Cardiac muscle cell (in vitro differentiated cells and primary cell): ENCODE data around the gene TM9SF4. TPM values are rescaled to one million over a fixed set of nuclear protein-coding genes. Genes with fewer than 3 reads are reported as not detected.
"Not testable (repeated sequence)": the region's sequence is repeated elsewhere in the genome, so short reads cannot be mapped to it uniquely, and the experiment has no call there.

Source experiments
- DNase-seq, 2 donors: peaks; one replicate each; pipeline versions ENCODE4 v3.0.0 to v3.0.0-alpha.2; 2010 to 2017; ENCODE audit warnings: low read depth in 1 of 2, low spot score in 1 of 2
- H3K27ac ChIP-seq: fragments of 200-600 bp; sonication (generic); 2 replicates; pipeline ENCODE4 v1.5.1; 2016
- H3K27me3 ChIP-seq: fragments of 200-600 bp; sonication (generic); 2 replicates; pipeline ENCODE4 v1.6.0; 2016; ENCODE audit warnings: control low read depth
- H3K36me3 ChIP-seq: fragments of 200-600 bp; sonication (generic); 2 replicates; pipeline ENCODE4 v1.5.1; 2016; ENCODE audit warnings: control low read depth
- H3K4me1 ChIP-seq: fragments of 200-600 bp; sonication (generic); 2 replicates; pipeline ENCODE4 v1.8.1; 2017; ENCODE audit warnings: low read depth, mild to moderate bottlenecking, mixed run types
- H3K4me3 ChIP-seq: fragments of 200-600 bp; sonication (generic); 2 replicates; pipeline ENCODE4 v1.5.1; 2016; ENCODE audit warnings: mild to moderate bottlenecking
- H3K9me3 ChIP-seq: fragments of 200-600 bp; sonication (generic); 2 replicates; pipeline ENCODE4 v1.5.1; 2017; ENCODE audit warnings: low read depth, mild to moderate bottlenecking, control low read depth
- CTCF ChIP-seq: IDR thresholded peaks from 2 replicates; pipeline ENCODE4 v1.5.1; 2012; ENCODE audit warnings: low read depth, mild to moderate bottlenecking, low read length
- polyA plus RNA-seq: library from polyadenylated mRNA; unstranded; fragments of >200 nt; fragmentation: Nextera tagmentation; extraction: Ambion mirVana; gene quantifications from 2 replicates; pipeline ENCODE4 v1.2.1, GENCODE V29; 2016
- total RNA-seq: library from RNA; depleted of rRNA; stranded (reverse); fragments of >200 nt; gene quantifications from 2 replicates; pipeline ENCODE4 v1.2.3, GENCODE V29; 2016

Gene TM9SF4
- total and polyA plus RNA-seq, 2 experiments from 2014 or later: 52.5 to 54.6 TPM

DNA sequence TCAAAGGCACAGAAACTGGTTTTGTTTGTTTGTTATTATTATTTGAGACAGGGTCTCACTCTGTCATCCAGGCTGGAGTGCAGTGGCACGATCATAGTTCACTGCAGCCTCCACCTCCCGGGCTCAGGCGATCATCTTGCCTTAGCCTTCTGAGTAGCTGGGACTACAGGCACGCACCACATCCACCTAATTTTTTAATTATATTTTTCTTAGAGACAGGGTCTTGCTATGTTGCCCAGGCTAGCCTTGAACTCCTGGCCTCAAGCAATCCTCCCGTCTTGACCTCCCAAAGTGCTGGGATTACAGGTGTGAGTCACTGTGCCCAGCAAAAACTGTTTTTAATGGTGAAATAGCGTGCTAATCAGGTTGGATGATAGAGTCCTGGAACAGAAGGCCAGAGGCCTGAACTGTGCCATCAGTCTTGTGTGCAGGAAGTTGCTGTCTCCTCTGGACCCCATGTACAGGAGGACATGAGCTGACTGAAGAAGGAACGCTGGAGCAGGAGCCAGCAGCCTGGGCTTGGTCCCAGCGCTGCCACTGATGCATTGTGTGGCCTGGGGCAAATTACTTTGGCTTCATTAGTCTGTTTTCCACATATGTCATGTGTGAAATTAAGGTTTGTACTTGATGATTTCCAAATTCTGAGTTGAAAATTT lies 4.9 kb downstream of the TM9SF4 start:
- TF ChIP-seq CTCF: no peak
- no peak for DNase-seq
- H3K4me1 ChIP-seq: peaks cover 22% of the 10 kb centered on the region
- no peaks in the 10 kb centered on the region for H3K9me3 ChIP-seq
- H3K27me3 ChIP-seq: no peaks in the 10 kb centered on the region
- no peaks in the 10 kb centered on the region for H3K36me3 ChIP-seq
- H3K27ac ChIP-seq: no peak overlapping the region
- H3K4me3 ChIP-seq: no peak overlapping the region

GRCh38 chr20:32115211-32115767 lies 5.8 kb downstream of the TM9SF4 start:
- no peak overlapping the region for H3K4me3 ChIP-seq
- TF ChIP-seq CTCF: no peak
- peak overlapping the region; percentile 50 for H3K27ac ChIP-seq

DNA sequence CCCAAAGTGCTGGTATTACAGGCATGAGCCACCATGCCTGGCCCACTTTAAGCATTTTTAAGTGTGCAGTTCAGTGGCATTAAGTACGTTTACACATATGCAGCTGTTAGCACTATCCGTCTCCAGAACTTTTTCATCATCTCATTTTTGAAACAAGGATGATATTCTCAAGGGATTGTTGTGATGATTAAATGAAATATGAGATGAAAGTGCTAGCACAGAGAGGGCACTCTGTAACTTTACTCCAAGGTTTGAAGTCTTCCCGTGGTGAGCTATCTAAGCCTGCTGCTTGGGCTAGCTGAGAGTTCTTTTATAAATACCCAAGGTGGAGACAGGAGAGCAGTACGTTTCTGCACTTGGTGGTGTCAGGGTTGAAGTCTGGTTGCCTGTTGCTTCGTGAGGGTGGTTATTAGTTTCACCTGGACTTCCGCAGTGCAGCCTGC lies 6.6 kb downstream of the TM9SF4 start:
- no peak for DNase-seq
- no peaks in the 10 kb centered on the region for H3K36me3 ChIP-seq
- H3K4me3 ChIP-seq: no peak overlapping the region
- peak overlapping the region; percentile 35 for H3K27ac ChIP-seq
- no peaks in the 10 kb centered on the region for H3K27me3 ChIP-seq
- TF ChIP-seq CTCF: no peak
- no peaks in the 10 kb centered on the region for H3K9me3 ChIP-seq
- H3K4me1 ChIP-seq: peaks cover 16% of the 10 kb centered on the region

More at GRCh38 chr20:32115211-32115767, 5.8 kb downstream of the TM9SF4 start:
- no peaks in the 10 kb centered on the region for H3K36me3 ChIP-seq
- H3K9me3 ChIP-seq: no peaks in the 10 kb centered on the region
- H3K4me1 ChIP-seq: peaks cover 22% of the 10 kb centered on the region
- no peak for DNase-seq
- H3K27me3 ChIP-seq: no peaks in the 10 kb centered on the region

DNA sequence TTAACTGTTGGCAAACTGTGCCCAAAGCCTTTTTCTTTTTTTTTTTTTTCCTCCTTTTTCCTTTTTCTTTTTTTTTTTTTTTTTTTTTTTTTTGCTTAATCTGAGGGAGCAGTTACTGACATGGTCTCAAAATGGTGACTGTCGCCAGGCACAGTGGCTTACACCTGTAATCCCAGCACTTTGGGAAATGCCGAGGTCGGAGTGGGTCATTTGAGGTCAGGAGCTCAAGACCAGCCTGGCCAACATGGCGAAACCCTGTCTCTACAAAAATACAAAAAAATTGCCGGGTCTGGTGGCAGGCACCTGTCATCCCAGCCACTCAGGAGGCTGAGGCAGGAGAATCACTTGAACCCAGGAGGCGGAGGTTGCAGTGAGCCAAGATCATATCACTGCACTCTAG lies 7.3 kb downstream of the TM9SF4 start:
- not testable (repeated sequence) for H3K27me3 ChIP-seq, H3K9me3 ChIP-seq, H3K36me3 ChIP-seq, DNase-seq, H3K4me3 ChIP-seq, H3K27ac ChIP-seq
- peaks cover 16% of the 10 kb centered on the region for H3K4me1 ChIP-seq

GRCh38 chr20:32118427-32118826 lies 8.9 kb downstream of the TM9SF4 start:
- H3K4me3 ChIP-seq, H3K27me3 ChIP-seq, H3K36me3 ChIP-seq, H3K9me3 ChIP-seq, DNase-seq, H3K27ac ChIP-seq: not testable (repeated sequence)
- H3K4me1 ChIP-seq: peaks cover 16% of the 10 kb centered on the region

DNA sequence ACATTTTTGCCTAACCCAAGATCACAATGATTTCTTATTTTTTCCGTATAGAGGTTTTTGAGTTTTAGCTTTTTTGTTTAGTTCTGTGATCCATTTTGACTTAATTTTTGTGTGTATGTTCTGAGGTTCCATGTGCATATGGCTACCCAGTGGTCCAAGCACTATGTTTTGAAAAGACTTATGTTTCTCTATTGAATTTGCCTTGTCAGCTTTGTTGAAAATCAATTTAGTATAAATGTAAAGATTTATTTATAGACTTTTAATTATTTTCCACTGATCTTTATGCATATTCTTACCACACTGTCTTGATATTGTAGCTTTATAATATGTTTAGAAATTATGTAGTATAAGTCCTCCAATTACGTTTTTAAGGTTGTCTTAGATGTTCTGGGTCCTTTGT lies 10.2 kb downstream of the TM9SF4 start:
- Histone ChIP-seq H3K4me1 (peaks cover 16% of the 10 kb centered on the region), H3K9me3 (no peaks in the 10 kb centered on the region), H3K36me3 (no peaks in the 10 kb centered on the region), H3K4me3 (no peak overlapping the region), H3K27ac (no peak overlapping the region), H3K27me3 (no peaks in the 10 kb centered on the region)
- no peak for DNase-seq
- TF ChIP-seq CTCF: no peak

DNA sequence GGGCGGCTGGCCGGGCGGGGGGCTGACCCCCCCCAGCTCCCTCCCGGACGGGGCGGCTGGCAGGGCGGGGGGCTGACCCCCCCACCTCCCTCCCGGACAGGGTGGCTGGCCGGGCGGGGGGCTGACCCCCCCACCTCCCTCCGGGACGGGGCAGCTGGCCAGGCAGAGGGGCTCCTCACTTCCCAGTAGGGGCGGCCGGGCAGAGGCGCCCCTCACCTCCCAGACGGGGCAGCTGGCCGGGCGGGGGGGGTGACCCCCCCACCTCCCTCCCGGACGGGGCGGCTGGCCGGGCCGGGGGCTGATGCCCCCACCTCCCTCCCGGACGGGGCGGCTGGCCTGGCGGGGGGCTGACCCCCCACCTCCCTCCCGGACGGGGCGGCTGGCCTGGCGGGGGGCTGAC lies 12.4 kb downstream of the TM9SF4 start:
- H3K27ac ChIP-seq, DNase-seq, H3K4me1 ChIP-seq, H3K36me3 ChIP-seq, H3K9me3 ChIP-seq, H3K4me3 ChIP-seq, H3K27me3 ChIP-seq: not testable (repeated sequence)
